Fibroblast of skin of abdomen (primary cell): ENCODE results near the gene CEBPA.
"Not testable (repeated sequence)": the region's sequence is repeated elsewhere in the genome, so short reads cannot be mapped to it uniquely, and the experiment has no call there.

Experiments
- DNase-seq: peaks from one replicate; pipeline ENCODE4 v3.0.0-alpha.2; 2013

CEBPA gene

GRCh38 chr19:33300009-33300893 is 2.1 kb downstream of the CEBPA start:
- DNase-seq: no peak

- no peak for DNase-seq
These were observed 3.2 kb downstream of the CEBPA start for GRCh38 chr19:33299051-33299688.

- DNase-seq: no peak
These were observed 4.0 kb downstream of the CEBPA start for GRCh38 chr19:33298146-33298911.

- DNase-seq: no peak
These were observed 4.8 kb downstream of the CEBPA start for GRCh38 chr19:33297401-33298145.

- peak; percentile 76 for DNase-seq
These were observed 5.8 kb downstream of the CEBPA start for GRCh38 chr19:33296488-33296971.

DNA sequence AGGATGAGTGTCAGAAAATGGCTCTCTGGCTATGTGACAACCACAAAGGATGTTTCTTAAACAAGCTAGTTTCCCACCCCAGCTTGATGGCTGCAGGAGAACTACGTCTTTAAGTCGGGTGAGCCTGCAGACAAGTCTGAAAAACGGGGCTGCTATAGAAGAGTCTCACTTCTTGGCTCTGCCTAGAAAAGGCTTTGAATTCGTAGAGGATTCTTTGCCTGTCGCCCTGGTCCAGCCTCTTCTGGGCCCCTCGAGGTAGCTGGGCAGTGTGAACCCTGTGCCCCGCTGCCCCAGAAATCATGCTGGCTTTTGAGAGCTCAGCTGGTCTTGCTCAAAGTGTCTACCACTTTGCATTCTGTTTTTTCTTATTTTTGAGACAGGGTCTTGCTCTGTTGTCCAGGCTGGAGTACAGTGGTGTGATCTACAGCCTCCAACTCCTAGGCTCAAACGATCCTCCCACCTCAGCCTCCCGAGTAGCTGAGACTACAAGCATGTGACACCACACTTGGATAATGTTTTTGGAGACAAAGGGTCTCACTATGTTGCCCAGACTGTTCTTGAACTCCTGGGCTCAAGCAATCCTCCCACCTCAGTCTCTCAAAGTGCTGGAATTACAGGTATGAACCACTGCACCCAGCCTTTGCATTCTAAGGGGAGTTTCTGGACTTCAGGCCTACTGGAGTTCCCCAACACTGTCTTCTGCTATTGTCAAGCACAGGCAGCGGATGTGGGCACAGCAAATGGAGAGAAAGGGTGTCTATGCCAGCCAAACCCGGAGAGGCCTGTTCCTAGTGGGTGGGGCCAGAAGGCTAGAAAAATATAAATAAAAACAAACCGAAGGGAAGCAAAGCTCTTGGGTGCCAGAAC is 6.5 kb downstream of the CEBPA start:
- no peak for DNase-seq

- DNase-seq: not testable (repeated sequence)
These were observed 7.3 kb downstream of the CEBPA start for GRCh38 chr19:33295046-33295445.

GRCh38 chr19:33294058-33294798 is 8.1 kb downstream of the CEBPA start:
- no peak for DNase-seq

DNA sequence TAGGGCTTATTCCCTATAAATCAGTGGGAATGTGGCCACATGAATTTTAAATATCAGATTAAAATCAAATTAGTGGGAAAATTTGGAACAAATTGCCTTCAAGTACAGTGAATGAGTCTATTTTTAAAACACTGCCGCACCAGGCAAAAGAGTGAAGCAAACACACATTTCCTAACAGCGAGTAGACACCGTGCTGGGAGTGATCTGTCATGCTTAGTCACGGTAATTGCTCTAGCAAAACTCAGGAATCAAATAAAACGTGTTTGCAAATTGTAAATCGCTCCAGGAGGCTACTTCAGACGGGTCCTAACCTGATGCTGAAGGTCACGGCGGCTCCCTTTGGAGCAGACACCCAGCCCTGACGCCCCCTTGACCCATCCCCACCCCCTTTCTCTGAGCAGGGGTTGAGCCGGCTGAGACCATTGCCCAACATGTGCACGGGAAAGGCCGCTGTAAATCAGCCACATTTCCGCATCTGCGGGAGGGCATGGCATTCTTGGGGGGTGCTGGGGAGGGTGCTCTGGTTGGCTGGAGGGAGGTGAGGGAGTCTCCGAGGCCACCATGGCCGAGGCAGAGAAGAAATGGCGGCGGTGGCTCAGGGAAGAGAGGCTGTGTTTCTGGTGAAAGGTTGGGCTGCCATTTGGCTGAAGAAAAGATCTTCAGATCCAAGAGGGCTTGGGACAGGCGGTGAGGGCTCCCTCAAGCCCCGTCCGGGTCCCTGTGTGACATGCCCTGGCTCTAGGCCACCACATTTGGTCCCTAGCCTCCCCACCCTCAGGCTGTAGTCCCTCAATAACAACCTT is 8.9 kb downstream of the CEBPA start:
- peak; percentile 72 for DNase-seq

- DNase-seq: peak; percentile 31
These were observed 9.6 kb downstream of the CEBPA start for GRCh38 chr19:33292595-33293254.

- DNase-seq: no peak
These were observed 10.5 kb downstream of the CEBPA start for GRCh38 chr19:33291623-33292534.

DNA sequence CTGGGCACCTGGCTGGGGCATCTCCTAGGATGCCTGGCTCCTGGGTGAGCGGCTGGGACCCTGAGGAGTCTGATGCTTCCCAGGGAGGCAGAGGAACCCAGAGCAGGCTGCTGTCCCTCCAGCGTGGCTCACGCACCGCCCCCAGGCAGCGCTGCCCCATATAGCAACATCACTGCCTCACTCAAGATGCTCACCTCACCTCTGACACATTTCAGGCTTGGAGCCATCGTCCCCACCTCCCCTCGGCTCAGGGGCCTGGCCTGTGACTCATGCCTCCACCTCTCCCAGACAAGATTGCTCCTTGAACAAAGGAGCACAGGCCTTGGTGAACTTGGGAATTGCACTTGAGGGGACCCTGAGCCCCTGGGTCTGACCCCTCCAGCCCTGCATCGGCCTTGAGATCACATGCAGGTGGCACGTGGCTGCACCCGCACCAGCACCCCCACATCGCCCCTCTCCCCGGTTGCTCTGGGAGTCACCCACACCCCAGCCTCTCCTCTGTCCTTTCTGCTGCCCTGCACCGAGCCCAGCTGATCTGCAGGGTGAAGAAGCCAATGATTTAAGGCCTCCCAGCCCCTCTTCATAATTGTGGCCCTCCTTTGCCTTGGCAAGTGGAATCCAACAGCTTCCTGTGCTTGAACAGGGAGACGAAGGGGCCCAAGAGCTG is 11.2 kb downstream of the CEBPA start:
- no peak for DNase-seq

- no peak for DNase-seq
These were observed 12.1 kb downstream of the CEBPA start for GRCh38 chr19:33290082-33290815.

- DNase-seq: no peak
These were observed 13.1 kb downstream of the CEBPA start for GRCh38 chr19:33289261-33289660.

GRCh38 chr19:33288666-33289065 is 13.7 kb downstream of the CEBPA start:
- DNase-seq: no peak

DNA sequence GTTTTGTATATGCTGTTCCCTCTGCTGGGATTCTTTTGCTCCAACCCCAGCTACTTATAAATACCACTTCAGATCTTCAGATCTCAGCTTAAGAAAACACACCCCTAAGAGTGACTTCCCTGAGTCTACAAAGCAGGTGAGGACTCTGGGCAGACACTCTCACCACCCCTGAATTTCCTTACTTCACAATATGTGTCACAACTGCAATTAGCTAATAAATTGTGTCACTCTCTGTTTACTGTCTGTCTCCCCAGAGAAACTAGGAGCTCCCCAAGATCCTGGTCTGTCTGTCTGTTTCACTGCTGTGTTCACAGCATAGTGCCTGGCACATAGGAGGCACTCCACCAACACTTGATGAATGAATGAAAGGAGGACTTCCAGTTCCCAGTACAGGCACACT is 14.4 kb downstream of the CEBPA start:
- no peak for DNase-seq

DNA sequence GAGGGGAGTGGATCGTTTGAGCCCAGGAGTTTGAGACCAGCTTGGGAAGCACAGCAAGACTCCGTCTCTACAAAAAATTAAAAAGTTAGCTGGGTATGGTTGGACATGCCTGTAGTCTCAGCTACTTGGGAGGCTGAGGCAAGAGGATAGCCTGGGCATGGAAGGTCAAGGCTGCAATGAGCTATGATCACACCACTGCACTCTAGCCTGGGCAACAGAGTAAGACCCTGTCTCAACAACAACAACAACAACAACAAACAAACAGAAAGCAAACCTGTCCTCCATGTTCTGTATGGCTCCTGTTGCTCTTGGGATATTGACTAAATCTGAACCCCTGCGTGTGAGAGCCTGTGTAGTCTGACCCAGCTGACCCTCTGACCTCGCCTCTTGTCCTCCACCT is 14.9 kb downstream of the CEBPA start:
- no peak for DNase-seq
